Neural cell (in vitro differentiated cells): Measurements from ENCODE around the gene DGKZ.

Experiments used
- CTCF ChIP-seq: fragments of 450-650 bp; IDR thresholded peaks from 2 replicates; pipeline ENCODE4 v1.5.1; 2014; ENCODE audit warnings: antibody characterized with exemption, mild to moderate bottlenecking, moderate library complexity; ENCODE audit not compliant: poor library complexity, severe bottlenecking
- EP300 ChIP-seq: fragments of 450-650 bp; conservative IDR thresholded peaks from 2 replicates; pipeline ENCODE4 v1.6.1; 2014; ENCODE audit warnings: antibody characterized with exemption, mild to moderate bottlenecking, moderate library complexity; ENCODE audit not compliant: poor library complexity, severe bottlenecking
- EZH2 ChIP-seq: fragments of 200-600, 300-800 bp; shearing (Covaris generic), sonication (generic); IDR thresholded peaks from 2 replicates; pipeline ENCODE4 v1.6.1; 2014; ENCODE audit warnings: antibody characterized with exemption, low read length, borderline replicate concordance, mild to moderate bottlenecking; ENCODE audit not compliant: insufficient read depth, poor library complexity, severe bottlenecking
- MXI1 ChIP-seq: fragments of 450-650 bp; conservative IDR thresholded peaks from 2 replicates; pipeline ENCODE4 v1.6.1; 2014; ENCODE audit warnings: antibody characterized with exemption, mild to moderate bottlenecking; ENCODE audit not compliant: poor library complexity, severe bottlenecking
- POLR2AphosphoS5 ChIP-seq: IDR thresholded peaks from 2 replicates; pipeline ENCODE4 v1.6.1; 2012
- RAD21 ChIP-seq: fragments of 450-650 bp; conservative IDR thresholded peaks from 2 replicates; pipeline ENCODE4 v1.6.1; 2014; ENCODE audit warnings: antibody characterized with exemption, mild to moderate bottlenecking, moderate library complexity
- REST ChIP-seq: IDR thresholded peaks from 2 replicates; pipeline ENCODE4 v1.6.1; 2012; ENCODE audit warnings: borderline replicate concordance
- SMC3 ChIP-seq: fragments of 450-650 bp; conservative IDR thresholded peaks from 2 replicates; pipeline ENCODE4 v1.6.1; 2014; ENCODE audit warnings: antibody characterized with exemption, mild to moderate bottlenecking, moderate library complexity; ENCODE audit not compliant: poor library complexity
- TAF1 ChIP-seq: IDR thresholded peaks from 2 replicates; pipeline ENCODE4 v1.6.1; 2012; ENCODE audit warnings: low read depth

- TF ChIP-seq CTCF (no peak), EZH2 (no peak), RAD21 (no peak), TAF1 (no peak), POLR2AphosphoS5 (no peak), SMC3 (no peak), EP300 (no peak), REST (no peak), MXI1 (no peak)
These were observed 34.0 kb downstream of the DGKZ start, which contains the start of gene MDK for GRCh38 chr11:46381048-46381818.
